T47D (cell line): ENCODE results near the gene ZBTB16.

ENCODE experiments used
- DNase-seq, 2 experiments: peaks; one replicate each; pipeline versions ENCODE4 v3.0.0 to v3.0.0-alpha.2; 2011 to 2012; ENCODE audit warnings: low read depth in 1 of 2, low spot score in 1 of 2
- JUND ChIP-seq: IDR thresholded peaks from 2 replicates; pipeline ENCODE4 v1.6.1; 2012; ENCODE audit warnings: low read depth
- in situ Hi-C: cut with HindIII; loops from 2 replicates; pipeline ENCODE4 v1.10.0; 2016; ENCODE audit warnings: low sequenced_read_pairs, low pct_unique_long_range_greater_than_20kb

ZBTB16 gene

DNA sequence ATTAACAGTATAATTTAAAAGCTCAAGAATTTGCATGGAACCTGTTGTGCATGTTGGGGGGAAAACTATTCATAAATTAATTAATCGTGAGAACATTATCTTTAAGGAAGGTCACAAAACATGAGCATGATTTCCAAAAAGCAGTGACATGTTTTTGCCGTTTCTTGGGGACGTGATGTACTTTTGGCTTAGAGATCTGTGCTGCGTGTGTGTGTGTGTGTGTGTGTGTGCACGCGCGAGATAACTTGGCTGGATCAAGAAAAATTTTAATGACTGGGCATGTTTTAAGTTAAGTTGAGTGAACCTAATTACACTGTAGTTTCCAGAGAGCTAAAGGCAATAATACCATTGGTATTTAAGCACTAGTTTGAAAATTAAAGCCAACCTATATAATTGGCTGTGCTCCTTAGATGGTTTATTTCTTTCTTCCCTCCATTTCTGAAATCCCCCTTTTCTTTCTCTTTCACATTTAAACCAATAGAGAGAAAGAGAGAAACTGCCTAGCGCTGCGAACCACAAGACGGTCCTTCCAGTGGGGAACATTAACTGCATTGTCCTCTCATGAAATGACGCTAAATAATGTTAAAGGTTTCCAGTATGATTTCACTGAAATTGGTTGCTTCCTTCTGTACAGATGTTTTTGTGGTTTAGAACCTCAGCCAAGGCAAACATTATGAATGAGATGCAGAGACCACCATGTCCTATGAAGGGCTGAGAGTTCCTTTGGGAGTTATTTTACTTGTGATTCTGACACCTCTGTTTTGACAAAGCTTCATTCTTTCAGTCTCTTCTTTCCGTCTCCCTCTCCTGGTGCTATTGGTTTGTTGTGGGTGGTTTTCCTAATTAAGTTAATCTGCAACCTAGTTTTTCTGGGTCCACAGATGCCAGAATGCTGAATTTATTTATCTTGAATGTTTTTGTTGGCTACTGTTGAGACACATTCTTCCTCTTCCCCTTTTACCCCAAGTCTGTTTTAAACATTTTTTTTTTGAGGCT lies 51.7 kb downstream of the ZBTB16 start:
- in situ Hi-C loops = no loop called here
- TF ChIP-seq JUND = no peak
- DNase-seq = no peak

DNA sequence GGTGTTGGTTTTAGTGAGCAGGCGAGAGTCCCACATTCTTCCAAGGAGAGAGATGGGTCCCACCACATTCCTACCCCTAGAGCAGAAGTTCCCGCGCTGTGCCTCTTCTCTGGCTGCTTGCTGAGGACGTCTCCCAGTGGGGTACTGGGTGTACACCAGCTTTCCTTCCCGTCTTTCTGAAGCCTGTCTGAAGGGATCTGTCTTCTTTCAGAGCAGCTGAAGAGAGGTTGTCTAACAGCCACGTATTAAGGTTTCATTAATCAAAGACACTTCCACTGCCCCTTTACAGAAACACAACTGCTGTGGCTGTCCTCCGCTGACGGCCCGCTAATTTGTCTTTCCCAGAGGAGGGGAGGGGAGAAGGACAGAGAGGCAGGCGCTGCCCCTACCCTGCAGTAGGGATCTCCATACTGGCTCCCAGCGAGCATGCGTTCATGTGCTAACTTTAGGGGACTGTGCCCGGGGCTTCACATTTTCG lies 56.0 kb downstream of the ZBTB16 start:
- no peak for DNase-seq
- in situ Hi-C loops = no loop called here

DNA sequence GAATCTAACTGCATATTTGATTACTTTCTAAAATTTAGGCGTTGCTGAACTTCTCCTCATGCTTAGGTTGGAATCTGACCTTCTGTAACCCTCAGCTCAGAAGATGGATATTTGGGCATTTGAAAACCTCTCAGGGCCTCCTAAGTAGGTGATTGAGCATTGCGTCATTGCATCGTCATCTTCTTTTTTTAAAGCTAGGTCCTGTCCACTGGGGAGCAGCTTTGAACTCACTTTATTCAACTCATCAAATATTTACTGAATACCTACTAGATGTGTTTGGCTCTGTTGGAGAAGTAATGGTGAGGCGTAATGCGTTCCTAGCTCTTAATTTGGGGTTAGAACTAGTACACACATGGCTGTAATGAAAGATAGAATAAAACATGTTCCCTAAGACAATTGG lies 56.8 kb downstream of the ZBTB16 start:
- DNase-seq = no peak
- no peak for TF ChIP-seq JUND

More for the DNA sequence above, 56.0 kb downstream of the ZBTB16 start:
- no peak for TF ChIP-seq JUND

DNA sequence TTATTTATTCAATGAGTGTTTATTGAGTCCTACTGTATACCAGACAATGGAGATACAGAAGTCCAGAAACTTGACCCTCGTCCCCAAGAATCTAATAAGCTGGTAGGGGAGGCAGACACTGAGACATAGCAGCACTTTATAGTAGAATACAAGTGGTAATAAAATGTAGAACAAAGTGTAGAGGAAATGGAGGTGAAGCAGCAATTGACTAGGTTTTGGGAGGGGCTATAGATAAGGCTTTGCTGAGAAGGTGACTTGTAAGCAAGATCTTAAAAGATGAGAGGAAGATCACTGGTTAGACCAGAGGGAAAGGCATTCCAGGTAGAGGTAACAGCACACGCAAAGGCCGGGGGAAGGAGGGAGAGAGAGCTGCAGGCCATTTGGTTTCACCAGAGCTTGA lies 57.3 kb downstream of the ZBTB16 start:
- no peak for TF ChIP-seq JUND

More for the DNA sequence above, 56.8 kb downstream of the ZBTB16 start:
- in situ Hi-C loops = no loop called here

DNA sequence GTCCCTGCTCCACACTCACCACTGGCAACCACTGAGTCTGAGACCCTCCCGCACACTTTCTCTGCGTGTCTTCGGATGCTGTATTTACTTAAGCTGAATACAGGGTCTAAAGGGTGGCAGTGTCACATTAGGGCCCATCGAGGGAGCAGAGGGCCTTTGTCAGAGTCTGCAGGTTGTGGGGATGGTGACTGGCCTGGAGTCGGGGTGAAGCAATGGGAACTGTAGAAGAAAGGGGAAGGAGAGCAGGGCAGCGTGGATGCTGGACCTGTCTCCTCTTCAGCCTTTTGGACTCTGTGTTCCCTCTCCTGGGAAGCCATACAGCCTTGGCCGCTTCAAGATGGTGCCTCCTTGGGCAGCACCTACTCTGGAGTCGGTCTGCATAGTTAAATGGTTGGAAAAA lies 61.1 kb downstream of the ZBTB16 start:
- no peak for DNase-seq
- in situ Hi-C loops = no loop called here
- no peak for TF ChIP-seq JUND

More for the DNA sequence above, 57.3 kb downstream of the ZBTB16 start:
- in situ Hi-C loops = no loop called here
- DNase-seq = no peak

DNA sequence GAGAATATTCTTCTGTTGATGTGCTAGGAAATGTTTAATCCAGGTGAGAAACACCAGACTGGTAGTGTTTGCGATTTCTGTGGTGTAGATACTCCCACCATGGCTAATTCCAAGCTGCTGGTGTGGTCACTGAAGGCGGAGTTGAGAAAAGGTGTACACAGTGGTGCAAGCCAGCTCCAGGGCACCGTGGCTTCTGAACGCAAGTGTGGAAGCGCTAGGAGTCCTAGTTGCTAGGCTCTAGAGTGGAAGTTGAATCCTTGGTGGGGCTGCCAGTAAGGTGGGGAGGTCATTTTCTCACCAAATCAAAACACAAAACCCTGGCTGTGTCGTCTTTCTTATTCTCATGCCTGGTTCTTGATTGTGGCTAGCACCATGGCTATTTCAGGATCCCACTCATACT lies 61.6 kb downstream of the ZBTB16 start:
- no peak for TF ChIP-seq JUND
- in situ Hi-C loops = no loop called here
- DNase-seq = no peak

DNA sequence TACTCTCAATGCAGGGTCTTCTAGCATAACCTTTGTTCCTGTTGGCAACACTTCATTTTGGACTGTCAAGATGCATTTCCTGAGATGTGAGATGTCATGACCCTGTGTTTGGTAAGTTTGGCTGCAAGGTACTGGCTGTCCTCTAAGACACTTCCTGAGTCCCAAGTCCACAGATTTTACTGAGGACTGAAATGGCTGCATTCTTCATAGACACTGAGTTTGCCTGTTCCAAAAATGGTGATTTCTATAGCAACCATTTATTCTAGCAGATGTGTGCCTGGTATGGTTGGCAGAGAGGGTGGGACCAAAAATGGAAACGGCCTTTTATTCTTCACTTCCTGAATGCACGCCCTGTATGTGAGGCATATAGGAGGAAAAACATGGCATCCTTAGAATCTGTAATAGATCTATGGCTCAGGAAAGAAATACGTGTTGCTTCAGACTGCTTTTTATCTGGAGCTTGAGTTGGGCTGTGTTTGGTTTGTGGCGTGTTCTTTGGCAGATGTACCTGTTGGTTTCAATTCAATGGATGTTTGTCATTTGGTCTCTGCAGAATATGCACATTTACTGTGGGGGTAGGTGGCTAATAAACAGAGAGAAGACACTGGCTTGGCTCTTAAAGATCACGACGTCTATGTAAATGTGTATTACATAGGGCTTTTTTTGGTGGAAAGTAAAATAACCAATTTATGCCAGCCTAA lies 62.4 kb downstream of the ZBTB16 start:
- in situ Hi-C loops = no loop called here
- no peak for DNase-seq
- no peak for TF ChIP-seq JUND

DNA sequence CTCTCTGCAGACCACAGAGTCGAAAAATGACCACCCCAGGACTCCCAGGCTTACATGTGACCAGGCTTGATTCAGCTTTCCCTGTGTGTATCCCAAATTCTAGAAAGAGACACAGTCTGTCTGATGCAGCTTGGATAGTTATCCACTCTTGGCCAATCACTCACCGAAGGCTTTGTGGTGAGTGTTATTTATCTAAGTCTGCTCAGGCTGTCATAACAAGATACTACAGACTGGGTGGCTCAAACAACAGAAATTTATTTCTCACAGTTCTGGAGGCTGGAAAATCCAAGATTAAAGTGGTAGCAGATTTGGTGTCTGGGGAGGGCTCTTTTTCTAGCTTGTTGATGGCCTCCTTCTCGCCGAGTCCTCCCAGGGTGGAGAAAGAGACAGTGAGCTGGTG lies 63.2 kb downstream of the ZBTB16 start:
- DNase-seq = no peak
- no peak for TF ChIP-seq JUND
- in situ Hi-C loops = no loop called here

DNA sequence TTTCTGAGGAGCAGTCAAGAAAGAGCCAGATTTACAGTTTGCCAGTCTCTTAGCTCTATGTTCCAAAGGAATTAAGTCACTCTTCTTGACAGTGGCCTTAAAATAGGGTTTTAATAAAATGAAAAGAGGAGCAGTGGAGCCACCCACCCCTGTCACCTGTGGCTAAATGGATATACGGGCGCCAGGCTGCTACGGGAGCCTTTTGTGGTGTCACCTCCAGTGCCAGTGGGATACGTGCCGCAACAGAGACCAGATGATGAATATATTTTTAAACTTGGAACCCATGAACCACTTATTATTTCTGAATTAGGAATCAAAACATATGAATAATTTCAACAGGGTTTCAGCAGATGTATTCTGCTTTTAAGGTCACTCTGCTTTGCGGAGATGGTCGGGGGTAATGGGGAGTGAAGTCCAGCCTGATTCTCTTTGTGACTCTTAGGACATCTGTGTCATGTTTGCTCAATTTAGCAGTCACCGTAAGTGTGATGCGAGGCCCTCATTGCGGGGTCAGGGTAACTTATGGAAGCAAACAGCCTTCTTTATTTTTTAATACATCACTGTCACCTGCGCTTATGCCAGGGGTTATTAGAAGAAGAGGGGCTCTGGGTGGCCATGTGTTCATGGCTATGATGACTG lies 64.3 kb downstream of the ZBTB16 start:
- no peak for DNase-seq
- TF ChIP-seq JUND = no peak
- in situ Hi-C loops = no loop called here

DNA sequence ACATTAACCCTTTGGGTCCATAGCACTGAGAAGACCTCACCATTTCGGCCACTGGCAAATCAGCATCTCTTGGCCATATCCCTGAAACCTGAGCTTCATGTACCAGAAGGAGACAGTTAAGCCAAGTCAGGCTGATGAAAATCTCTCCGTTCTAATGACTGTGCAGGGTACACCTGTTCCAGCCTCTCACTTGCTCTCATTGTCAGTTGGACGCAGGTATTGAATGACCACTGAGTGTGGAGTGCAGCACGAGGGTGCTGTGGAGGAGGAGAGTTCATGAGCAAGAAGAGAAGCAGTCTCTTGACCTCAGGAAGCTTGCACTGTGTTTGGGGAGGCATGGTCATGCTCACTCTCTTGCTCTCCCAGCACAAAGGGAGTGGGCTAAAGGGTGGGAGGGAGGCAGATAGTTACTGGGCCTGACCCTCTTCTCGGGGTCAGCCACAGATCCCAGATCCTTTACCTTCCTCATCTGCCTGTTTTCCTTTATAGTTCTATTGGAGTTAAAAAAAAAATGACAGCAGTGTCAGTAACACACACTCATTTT lies 65.2 kb downstream of the ZBTB16 start:
- in situ Hi-C loops = no loop called here
- DNase-seq = no peak
- no peak for TF ChIP-seq JUND

DNA sequence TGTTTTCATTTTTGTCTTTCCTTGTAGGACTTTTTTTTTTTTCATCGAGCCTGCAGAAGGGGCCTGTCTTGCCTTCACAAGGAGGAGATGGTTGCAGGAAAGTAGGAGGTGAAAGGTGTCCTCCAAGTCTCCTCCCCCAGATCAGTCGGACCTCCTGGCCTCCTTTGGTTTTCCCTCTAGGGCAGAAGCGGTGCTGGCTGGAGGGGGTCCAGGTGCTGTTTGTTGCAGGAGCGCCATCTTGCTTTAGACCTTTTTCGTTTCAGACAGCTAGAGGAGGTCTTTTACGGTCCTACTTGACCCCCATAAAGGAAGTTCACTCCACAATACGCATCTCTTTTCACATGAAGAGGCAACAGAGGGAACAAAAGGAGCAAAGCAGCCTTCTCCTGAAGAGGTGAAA lies 66.0 kb downstream of the ZBTB16 start:
- DNase-seq = no peak
- no peak for TF ChIP-seq JUND
- in situ Hi-C loops = no loop called here

DNA sequence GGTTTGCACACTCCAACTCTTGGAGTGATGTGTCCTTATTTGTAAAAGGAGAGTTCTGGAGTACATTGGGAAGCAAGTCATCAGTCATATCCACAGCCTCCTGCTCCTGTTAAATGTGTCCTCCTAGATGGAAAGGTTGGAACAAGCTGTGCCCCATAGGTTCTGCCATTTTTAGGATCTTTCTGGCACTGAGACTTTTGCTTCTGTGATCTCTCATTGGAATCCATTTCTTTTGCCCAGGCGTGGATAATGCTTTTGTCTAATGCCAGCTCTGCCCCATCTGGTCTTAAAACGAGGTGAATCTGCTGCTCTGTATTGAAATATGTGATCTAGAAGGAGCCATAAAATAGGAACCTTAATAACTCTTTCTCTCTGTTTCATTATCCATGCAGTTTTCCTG lies 66.4 kb downstream of the ZBTB16 start:
- DNase-seq = no peak
- in situ Hi-C loops = no loop called here
- TF ChIP-seq JUND = no peak
